Astrocyte (in vitro differentiated cells and primary cell): ENCODE data around the gene CDC42BPA.

Experiments used
- CTCF ChIP-seq: IDR thresholded peaks from 2 replicates; pipeline ENCODE4 v1.5.1; 2011; ENCODE audit warnings: low read depth, mild to moderate bottlenecking, inconsistent platforms, low read length, moderate library complexity; ENCODE audit not compliant: insufficient read depth
- EZH2 ChIP-seq: IDR thresholded peaks from 2 replicates; pipeline ENCODE4 v1.6.1; 2012; ENCODE audit warnings: mild to moderate bottlenecking, low read length, inconsistent platforms; ENCODE audit not compliant: insufficient read depth

GRCh38 chr1:227355542-227356245 is 37.4 kb upstream of the CDC42BPA start:
- no peak for TF ChIP-seq CTCF
- no peak for TF ChIP-seq EZH2
